Activated T-cell treated with anti-CD3 and anti-CD28 coated beads for 24 hours (primary cell): ENCODE results near the gene RABL3.
"Not testable (repeated sequence)": the region's sequence is repeated elsewhere in the genome, so short reads cannot be mapped to it uniquely, and the experiment has no call there.

Experiments
- DNase-seq: peaks from one replicate; pipeline ENCODE4 v3.0.0-alpha.2; 2020; ENCODE audit warnings: low read depth

The RABL3 gene

DNA sequence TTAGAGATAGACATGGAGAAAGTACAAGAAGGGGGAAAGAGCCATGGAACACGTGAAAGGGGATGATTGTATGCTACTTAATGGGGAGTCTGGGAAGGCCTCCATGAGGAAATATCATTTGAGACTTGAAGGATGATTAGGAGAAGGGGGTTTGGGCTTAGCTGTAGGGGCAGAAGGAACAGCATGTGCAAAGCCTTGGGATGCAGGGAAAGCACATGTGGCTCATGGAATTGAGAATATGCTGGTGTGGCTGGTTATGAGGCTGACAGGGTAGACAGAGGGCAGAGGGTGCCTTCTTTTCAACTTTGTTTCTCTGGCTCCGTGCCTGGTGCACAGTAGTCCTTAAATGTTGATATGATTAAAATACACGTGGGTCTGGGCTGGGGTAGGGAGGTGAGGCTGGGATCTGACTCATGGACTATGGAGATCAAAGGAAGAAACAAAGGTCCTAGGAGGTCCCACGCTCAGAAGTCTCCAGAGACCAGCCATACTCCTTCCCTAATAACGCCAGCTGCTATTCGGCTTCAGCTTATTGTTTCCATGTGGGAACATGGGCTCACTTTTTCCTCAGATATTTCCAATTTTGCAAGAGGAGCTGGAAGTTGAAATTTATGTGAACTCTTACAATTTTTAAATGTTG is 1.4 kb upstream of the RABL3 start:
- DNase-seq: no peak

DNA sequence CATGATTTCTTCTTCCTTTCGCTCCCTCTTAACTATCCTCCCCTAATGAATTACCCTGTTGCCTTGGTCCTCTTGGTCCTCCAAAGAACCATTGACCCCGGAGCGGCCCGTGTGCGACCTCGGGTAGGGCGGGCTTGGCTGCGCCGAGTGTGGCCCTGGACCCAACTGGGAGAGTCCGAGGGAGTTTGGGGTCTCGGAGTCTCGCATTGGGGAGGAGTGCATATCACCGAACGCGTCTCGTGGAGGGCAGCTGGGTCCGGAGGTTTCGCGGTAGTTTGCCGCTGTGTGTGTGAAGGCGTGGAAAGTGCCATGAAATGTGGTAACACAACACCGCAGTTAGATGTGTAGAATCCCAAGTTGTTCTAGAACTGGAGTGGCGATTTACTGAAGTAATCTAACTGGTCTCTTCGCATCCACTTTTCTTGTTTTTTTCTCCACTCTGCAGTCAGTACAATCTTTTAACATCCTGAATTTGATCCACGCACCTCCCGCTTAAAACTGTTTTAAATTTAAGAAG is 591 bp upstream of the RABL3 start:
- DNase-seq: peak; percentile 21

DNA sequence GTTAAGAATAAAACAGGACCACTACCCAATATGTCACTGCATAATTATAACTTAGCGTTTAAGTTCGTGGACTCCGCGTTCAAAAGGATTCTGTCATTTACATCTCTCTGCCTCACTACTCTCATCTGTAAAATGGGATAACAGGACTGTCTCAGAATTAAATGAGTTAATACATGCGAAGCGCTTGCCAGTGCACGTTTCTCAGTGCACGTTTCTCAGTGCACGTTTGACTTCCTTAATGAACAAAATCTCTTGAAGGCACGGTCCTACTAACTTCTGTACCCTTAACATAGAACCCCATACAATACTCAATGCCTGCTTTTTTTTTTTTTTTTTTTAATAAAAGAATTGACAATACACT is 499 bp downstream of the RABL3 start:
- DNase-seq: no peak

DNA sequence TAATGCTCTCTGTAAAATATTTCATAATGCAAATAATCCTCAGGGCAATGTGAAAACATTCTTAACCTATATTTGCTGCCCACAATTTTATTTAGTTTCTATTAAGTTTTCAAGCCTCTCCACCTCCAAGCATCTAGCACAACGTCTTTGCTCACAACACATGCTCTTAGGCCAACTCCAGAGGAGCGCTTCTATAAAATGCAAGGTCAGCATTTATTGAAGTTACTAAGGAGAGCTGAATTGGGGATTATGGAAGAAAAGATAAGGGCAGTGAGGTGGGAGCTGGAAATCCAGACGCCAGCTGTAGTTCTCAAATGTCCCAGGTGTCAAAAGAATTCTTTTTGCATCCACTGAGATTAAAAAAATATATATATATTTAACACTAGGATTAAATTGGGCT is 996 bp downstream of the RABL3 start:
- no peak for DNase-seq

DNA sequence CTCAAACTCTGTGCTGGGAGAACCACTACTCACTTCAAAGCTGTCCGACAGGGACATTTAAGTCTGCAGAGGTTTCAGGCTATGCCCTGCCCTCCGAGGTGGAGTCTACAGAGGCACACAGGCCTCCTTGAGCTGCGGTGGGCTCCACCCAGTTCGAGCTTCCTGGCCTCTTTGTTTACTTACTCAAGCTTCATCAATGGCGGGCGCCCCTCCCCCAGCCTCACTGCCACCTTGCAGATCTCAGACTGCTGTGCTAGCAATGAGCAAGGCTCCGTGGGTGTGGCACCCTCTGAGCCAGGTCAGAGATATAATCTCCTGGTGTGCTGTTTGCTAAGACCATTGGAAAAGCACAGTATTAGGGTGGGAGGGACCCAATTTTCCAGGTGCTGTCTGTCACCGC is 4.3 kb downstream of the RABL3 start:
- not testable (repeated sequence) for DNase-seq

DNA sequence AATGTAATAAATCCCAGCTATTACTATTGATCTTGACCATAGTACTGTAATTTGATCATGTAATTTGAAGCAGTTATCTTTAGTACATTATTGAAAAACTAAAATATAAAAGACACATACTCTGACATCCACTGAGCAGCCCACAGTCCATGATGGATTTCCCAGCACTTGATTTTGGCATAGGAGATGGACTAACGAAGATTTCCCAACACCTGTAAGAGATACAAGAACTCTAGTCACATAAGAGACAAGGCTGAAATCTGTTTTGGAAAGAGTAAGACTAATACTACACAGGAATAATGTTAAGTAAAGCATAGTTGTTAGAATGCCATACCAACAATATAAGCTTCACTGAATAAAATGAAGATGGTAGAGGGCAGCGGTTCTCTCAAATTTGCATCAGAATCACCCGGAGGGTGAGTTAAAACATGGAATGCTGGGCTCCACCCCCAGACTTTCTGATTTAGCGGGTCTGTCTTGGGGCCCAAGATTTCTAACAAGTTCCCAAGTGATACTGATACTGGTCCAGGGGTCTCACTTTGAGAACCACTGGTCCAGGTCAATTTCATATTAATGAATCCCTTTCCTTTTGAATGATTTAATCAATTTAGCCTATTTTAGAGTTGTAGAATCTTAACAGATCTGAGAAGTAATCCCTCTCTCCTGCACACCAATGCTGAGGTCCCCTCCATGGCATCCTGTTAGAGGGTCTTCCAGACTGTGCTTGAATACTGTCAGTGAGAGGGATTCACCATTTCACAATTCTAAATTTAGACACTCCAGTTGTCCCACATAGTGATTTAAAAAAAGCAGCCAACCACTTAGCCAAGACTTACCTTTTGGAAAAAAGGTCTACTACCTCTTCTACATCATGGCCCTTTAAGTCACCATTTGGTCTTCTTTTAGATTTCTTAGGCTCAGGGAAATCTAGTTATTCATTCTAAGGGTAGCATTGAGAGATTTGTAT is 11.5 kb downstream of the RABL3 start:
- no peak for DNase-seq

DNA sequence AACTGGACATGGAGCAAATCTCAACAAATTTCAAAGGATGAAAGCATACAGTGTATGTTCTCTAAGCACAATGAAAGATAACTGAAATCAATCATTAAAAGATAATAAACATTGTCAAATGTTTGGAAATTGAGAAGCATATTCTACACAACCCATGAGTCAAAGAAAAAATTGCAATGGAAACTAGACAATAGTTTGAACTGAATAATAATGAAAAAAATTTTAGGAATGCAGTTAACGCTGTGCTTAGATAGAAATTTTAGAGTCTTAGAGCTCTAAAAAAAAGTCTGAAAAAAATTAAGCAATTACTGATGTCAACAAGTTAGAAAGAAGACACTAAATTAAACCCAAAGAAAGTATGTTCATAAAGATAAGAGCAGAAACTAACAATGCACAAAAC is 15.5 kb downstream of the RABL3 start:
- no peak for DNase-seq

DNA sequence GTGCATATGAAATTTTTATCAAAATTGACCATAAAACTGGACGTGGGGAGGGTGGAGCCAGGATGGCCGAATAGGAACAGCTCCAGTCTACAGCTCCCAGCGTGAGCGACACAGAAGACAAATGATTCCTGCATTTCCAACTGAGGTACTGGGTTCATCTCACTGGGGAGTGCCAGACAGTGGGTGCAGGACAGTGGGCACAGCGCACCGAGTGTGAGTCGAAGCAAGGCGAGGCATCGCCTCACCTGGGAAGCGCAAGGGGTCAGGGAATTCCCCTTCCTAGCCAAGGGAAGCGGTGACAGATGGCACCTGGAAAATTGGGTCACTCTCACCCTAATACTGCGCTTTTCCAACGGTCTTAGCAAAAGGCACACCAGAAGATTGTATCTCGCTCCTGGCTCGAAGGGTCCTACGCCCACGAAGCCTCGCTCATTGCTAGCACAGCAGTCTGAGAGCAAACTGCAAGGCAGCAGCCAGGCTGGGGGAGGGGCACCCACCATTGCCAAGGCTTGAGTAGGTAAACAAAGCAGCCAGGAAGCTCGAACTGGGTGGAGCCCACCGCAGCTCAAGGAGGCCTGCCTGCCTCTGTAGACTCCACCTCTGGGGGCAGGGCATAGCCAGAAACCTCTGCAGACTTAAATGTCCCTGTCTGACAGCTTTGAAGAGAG is 23.0 kb downstream of the RABL3 start:
- DNase-seq: peak; percentile 30

DNA sequence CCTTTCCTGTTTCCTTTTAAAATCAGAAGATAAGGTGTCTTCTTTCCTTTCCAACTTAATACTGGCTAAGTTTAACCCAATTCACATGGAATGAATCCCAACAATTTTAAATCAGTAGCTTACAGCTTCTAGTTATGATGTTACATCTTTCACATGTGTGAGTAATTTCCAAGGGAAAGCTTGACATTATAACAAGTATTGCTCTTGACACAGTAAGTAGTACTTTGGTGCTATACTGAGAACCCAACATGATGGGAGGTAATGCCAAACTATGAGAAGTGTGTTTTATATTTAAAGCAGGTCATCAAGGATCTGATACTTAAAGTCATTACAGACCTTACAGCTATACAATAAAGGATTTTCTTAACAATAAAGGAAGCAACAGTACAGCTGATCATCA is 29.1 kb downstream of the RABL3 start:
- DNase-seq: no peak

DNA sequence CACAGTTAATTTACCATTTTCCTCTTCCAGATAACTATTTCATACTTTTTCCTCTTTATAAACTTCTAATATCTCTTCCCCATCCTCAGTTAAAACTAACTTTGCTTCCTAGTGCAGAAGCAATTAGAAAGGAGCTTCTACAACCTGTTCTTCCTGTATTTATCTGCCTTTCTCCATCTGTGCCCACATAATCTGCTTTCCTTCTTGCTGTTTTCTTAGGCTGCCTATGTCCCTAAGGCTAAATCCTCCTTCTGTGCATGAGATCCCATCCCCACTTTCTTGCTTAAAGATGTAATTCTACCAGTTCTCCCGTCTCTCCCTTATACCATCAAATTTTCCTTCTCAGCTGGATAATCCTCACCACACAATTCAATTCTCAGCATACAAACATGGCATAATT is 31.9 kb downstream of the RABL3 start:
- DNase-seq: no peak

DNA sequence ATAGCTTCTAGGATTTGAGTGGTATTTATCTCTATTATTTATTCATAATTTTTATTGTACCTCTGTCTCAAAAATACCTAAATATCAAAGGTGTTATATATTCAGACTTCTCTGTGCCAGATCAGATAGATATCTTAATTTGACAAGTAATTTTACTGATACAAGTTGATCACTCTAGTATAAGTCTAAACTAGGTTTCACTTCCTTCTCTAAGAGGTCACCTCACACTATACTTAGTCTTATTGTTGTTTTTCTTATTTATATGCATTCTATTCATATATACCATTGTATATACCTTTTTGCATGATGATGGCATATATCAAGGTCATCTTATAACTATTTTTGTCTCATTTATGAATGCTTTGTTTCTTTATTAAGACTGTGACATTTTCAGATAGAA is 33.9 kb downstream of the RABL3 start:
- DNase-seq: no peak

DNA sequence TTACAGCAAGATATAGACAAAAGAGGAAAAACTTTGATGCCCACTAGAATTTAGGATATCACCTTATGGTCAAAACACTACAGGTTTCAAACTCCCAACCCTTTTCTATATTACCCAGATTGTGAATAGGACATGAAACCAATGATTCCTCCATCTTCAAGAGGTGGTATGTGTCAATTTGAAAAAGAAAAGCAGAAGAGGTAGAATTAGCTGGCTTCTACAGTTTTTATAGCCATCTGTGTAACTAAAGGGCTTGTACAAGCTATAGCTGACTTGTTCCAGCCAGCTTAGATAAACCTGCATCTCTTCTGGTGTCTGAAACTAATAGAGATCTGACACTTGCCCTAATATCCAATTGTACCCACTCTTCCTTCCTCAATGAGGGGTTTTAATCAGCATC is 35.4 kb downstream of the RABL3 start:
- no peak for DNase-seq

DNA sequence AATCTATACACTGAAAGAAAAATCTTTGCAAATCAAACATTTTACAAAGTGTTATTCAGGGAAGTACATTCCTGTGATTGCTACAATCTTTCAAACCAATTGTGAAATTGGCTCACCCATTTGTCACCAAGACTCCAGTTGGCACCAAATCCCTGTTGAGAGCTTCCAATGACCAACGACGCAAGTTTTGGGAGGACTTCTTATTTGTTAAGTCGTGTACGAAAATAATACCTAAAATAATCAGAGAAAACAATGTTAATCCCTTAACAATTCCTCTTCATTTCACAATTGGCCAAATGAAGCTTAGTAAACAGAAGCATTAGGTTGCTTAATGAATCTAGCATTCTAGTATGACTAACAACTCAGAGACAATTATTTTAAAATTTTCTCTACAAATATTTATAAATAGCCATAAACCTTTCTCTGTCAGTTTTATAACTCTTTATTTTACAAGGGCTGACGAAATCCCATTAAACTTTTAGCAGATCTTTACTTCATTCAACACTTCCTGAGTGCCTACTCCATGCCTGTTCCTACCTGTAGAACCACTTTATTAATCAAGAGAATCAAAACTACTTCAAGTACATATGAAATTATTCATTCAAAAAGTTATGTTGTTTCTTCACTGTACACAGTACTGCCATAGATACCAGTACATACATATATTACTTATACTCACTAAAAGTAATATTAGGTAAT is 36.3 kb downstream of the RABL3 start:
- no peak for DNase-seq

DNA sequence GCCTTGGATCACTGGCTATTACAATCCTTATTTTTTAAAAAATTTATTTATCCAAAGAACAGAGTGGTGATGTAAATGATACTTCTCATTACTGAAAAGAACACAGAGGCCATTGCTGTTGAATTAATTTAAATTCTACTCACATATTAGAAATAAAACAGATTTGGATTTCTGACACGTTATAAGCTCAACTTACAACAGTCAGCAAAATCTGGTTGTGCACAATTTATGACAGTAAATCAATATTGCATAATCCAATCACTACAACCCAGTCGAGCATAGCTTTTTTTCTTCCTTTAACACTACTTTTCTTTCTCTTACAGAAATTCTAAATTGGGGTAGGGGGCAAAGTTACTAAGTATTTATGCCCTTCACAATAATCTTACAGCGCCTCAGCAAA is 43.0 kb downstream of the RABL3 start:
- no peak for DNase-seq

DNA sequence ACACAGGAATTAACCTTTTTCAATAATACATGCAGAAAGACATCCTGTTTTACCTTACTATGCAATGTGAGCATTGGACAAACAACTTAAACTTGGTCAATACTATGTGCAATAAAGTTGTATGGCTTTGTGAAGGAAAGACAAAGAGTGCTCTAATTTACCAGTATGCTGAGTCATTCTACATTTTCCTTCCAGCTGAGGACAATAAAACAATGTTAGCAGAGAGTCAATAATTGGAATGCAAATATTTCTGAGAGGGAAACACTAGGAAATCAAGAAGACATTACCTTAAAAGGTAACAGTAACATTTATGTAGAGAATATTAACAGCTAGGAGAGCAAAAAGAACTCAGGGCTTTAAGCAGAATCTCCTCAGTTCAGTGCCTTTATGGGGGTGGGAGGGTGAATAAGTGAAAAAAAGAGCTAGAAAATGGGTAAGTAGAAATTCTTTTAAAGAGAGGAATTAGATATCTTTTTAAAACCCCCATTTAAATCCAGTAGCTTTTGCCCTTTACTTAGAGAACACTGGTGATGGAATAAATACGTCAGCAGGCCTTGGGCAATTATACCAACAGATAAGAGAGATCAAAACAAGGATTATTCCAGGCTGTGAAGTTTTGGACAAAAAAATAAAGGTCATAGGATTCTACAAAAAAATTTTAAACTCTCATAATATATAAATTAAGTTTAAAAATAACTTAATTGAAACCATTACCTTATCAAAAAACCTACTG is 48.7 kb downstream of the RABL3 start:
- no peak for DNase-seq

DNA sequence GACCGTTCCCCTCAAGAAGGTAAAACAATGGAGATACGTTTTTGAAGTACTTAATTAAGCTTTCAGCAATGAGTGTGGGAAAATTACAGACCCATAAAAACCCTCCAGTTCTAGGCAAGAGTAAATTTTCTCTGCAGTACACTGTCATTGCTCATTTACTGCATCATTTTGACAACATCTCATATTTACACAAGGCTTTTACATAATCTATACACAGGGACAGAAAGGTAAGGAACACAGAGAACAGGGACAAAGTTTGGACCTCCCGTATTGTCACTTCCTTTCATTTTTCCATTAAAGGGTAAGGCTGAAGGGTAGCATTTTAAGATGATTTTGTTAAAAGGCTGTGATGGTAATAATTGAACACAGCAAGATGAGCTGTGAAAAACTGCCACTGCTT is 52.9 kb downstream of the RABL3 start:
- no peak for DNase-seq

DNA sequence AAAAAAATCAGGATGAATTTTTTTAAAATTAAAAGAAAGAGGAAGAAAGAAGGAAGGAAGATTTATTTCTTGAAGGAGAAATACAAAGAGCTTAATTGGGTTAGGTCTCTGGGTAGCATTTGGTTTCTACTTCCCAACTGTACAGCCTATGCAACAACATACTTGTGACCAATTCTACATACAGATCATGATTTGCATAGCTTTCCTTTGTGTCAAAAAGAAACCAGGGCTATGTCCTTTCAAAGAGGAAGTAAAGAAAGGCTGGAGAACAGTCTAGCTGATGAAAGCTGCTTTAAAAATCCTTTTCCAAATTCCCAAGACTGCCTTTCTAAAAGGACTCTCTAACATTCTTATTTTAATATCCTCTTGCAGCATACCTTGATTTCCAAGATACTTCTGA is 54.2 kb downstream of the RABL3 start:
- DNase-seq: no peak

DNA sequence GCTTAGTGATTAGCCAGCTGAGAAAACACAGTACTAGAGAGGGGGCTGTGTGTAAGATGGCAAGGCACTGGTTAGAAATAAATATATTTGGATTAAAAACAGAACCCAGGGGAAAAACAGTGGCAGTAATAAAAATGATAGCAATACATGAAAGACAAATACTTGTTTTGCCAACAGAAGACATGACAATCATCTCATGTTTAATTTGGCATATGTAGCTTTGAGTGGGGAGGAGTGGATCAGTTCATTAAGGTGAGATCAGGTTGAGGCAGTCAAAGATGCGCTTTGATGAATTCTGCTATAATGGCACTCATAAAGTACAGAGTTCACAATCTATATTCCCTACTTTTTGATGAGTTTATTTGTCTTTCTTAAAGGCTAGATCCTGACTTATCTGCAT is 56.9 kb downstream of the RABL3 start:
- DNase-seq: no peak

DNA sequence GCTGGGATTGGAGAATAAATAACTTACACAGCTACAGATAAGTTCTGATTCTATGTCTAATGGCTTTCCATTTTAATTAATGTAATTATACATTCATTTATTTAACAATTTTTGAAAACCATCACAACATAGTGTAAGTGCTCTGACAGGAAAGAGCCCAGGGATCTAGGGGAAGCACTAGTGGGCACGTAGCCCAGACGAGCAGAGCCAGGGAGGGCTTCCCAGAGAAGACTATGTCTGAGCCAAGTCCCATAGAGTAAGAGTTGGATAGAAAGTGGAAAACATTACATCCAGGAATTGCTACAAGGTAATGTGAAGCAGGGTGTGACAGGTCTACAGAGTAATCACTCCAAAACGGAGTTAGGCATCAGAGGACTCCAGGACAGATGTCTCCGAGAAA is 57.4 kb downstream of the RABL3 start:
- DNase-seq: no peak

DNA sequence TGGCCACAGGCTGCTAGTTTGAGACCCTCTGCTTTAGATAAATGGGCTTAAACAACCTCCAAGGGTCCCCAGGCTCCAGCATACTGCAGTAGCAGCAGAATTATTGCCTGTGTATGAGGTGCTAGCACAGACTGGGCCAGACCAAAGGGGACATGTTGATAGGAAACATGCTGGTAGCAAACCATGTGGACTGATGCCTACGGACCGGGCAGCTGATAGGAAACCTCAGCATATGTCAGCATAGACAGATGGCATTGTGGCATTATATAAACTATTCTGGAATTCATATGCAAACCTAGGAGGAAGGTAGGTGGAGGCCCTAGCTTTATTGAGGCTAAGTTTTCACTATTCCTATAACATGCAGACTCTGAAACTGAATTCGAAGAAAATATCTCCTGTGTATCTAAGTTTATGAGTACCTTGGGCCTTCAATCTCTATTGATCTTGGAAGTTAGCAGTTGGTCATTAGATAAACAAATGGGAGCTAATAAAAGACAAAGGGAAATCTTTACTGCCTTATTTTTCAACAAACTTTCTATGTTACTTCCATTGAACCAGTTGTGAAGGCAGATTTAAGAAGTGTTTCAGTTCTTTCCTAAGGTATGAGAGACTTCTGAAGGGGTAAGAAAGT is 58.5 kb downstream of the RABL3 start:
- DNase-seq: no peak

DNA sequence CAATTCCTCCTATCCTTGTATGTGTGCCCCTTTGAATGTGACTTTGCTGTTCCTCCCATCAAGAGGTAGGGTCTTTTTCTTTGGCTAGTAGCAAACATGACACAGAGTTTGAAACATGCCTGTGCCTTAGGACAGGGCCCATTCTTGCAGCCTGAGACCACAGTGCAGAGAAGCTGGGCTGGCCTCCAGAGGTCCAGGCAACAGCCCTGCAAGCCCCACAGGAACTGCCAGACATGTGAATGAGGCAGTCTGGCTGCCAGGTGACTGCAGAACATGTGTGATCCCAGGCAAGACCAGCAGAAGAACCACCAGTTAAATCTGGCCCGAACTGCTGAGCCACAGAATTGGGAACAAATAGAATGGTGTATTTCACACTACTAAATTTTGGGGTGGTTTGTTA is 59.1 kb downstream of the RABL3 start:
- DNase-seq: no peak
